ENCODE measurements around the gene SPATA31C2.

Gene SPATA31C2

GRCh38 chr9:88090151-88090581, 48.1 kb downstream of the SPATA31C2 start:
- no peak overlapping the region for H3K4me3 ChIP-seq (ENCODE audit: low read depth, low read length)
- in situ Hi-C loops (cut with HindIII; ENCODE audit: low sequenced_read_pairs) = no loop called here
- no peak for TF ChIP-seq CTCF (IDR thresholded peaks at IDR 0.05; ENCODE audit: low read depth, low read length)
- no peak for DNase-seq (ENCODE audit: low read depth, low spot score)

GRCh38 chr9:88087906-88088305, 50.4 kb downstream of the SPATA31C2 start:
- DNase-seq (ENCODE audit: low read depth, low spot score) = no peak
- in situ Hi-C loops (cut with HindIII; ENCODE audit: low sequenced_read_pairs) = no loop called here
- no peak overlapping the region for H3K4me3 ChIP-seq (ENCODE audit: low read depth, low read length)
- TF ChIP-seq CTCF (IDR thresholded peaks at IDR 0.05; ENCODE audit: low read depth, low read length) = no peak

- H3K4me3 ChIP-seq (ENCODE audit: low read depth, low read length) = no peak overlapping the region
- in situ Hi-C loops (cut with HindIII; ENCODE audit: low sequenced_read_pairs) = no loop called here
- DNase-seq (ENCODE audit: low read depth, low spot score) = no peak
- no peak for TF ChIP-seq CTCF (IDR thresholded peaks at IDR 0.05; ENCODE audit: low read depth, low read length)
These were observed 52.8 kb downstream of the SPATA31C2 start for GRCh38 chr9:88085476-88085875.

GRCh38 chr9:88084357-88085183, 53.7 kb downstream of the SPATA31C2 start:
- no peak for DNase-seq (ENCODE audit: low read depth, low spot score)
- H3K4me3 ChIP-seq (ENCODE audit: low read depth, low read length) = no peak overlapping the region
- no peak for TF ChIP-seq CTCF (IDR thresholded peaks at IDR 0.05; ENCODE audit: low read depth, low read length)
- in situ Hi-C loops (cut with HindIII; ENCODE audit: low sequenced_read_pairs) = no loop called here

Data from astrocyte of the spinal cord (primary cell).